Lower leg skin (tissue), 4 donors: Measurements from ENCODE around the gene PLEKHM3. TPM values are rescaled to one million over a fixed set of nuclear protein-coding genes. Genes with fewer than 3 reads are reported as not detected.

Experiments used
- DNase-seq, 2 donors: peaks; one replicate each; pipeline ENCODE4 v3.0.0-alpha.2; 2019; ENCODE audit warnings: low spot score in 2 of 2
- H3K4me3 ChIP-seq: fragments of 200-600 bp; sonication (generic); 2 replicates; pipeline ENCODE4 v1.5.1; 2017; ENCODE audit warnings: mild to moderate bottlenecking, low read depth; ENCODE audit not compliant: poor library complexity, severe bottlenecking
- POLR2A ChIP-seq, 2 donors: fragments of 450-650 bp; IDR thresholded peaks; one replicate each; pipeline ENCODE4 v1.6.1; 2016 to 2017; ENCODE audit warnings: antibody characterized with exemption in 2 of 2, mild to moderate bottlenecking in 1 of 2, moderate library complexity in 1 of 2
- WGBS, 2 donors: methylation state at CpG; one replicate each; pipeline ENCODE4 v1.1.5; 2018; 5-methylcytosine and 5-hydroxymethylcytosine counted together
- intact Hi-C: fragments of 100-400 bp; cut with DNase I; formaldehyde crosslinking; loops from one replicate; pipeline ENCODE4 v1.15.0; 2023; ENCODE audit warnings: low total_unique reads
- total RNA-seq, 4 donors: library from RNA; depleted of rRNA; stranded (reverse); fragments of >200 nt; gene quantifications; one replicate each; pipeline ENCODE4 v1.1.0, GENCODE V29; 2016
- TF ChIP-seq, protein P1 (sequence below), 3 donors: fragments of 450-650 bp; IDR thresholded peaks; one replicate each; pipeline ENCODE4 v1.5.1; 2016; ENCODE audit warnings: antibody characterized with exemption in 3 of 3, mild to moderate bottlenecking in 3 of 3, moderate library complexity in 2 of 3

Gene PLEKHM3
- total RNA-seq, 4 donors from 2014 or later, result 18.3 to 22.2 (median 19.4) TPM

DNA sequence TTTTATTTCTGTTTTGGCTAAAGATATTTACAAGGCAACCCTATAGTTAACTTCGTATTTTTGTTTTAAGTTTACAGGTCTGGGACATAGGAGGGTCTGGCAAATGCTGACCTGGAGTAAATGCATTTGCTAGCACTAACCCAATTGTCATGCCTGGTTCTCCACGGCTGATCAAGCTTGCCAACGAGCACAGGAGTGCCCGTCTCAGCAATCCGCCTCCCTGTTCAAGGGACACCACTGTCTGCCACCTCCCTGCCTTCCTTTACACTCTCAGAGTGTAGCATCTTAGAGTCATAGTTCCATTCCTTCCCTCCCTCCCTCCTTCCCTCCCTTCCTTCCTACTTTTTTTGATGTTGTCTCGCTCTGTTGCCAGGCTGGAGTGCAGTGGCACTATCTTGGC, 104.6 kb downstream of the PLEKHM3 start:
- no peak for TF ChIP-seq POLR2A (IDR thresholded peaks at IDR 0.05)
- TF ChIP-seq, protein P1, sequence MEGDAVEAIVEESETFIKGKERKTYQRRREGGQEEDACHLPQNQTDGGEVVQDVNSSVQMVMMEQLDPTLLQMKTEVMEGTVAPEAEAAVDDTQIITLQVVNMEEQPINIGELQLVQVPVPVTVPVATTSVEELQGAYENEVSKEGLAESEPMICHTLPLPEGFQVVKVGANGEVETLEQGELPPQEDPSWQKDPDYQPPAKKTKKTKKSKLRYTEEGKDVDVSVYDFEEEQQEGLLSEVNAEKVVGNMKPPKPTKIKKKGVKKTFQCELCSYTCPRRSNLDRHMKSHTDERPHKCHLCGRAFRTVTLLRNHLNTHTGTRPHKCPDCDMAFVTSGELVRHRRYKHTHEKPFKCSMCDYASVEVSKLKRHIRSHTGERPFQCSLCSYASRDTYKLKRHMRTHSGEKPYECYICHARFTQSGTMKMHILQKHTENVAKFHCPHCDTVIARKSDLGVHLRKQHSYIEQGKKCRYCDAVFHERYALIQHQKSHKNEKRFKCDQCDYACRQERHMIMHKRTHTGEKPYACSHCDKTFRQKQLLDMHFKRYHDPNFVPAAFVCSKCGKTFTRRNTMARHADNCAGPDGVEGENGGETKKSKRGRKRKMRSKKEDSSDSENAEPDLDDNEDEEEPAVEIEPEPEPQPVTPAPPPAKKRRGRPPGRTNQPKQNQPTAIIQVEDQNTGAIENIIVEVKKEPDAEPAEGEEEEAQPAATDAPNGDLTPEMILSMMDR (IDR thresholded peaks at IDR 0.05), result no peak
- intact Hi-C loops, result no loop called here
- no peak for DNase-seq
- WGBS, 2 donors, result 85 to 90% methylated on average over 6 of the region's 6 CpGs
- H3K4me3 ChIP-seq, result no peak overlapping the region

DNA sequence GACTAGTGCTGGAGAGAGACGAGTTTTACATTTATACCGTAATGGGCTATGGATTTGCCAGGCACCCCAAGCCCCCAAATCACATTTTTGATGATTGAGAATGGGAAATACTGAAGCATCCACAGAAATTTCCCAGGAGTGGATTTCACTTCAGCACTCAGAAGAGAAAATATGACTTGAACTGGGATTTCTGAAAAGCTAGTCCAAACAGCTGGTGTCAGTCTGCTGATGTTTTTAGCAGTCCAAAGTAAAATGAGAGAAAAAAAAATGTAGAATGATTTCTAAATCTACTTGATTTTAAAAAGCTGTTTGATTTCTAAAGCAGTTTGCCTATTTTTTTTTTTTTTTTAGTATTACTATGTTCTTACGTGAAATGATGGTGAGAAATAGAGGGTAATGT, 105.0 kb downstream of the PLEKHM3 start:
- TF ChIP-seq, protein P1 (IDR thresholded peaks at IDR 0.05), result no peak
- TF ChIP-seq POLR2A (IDR thresholded peaks at IDR 0.05), result no peak
- DNase-seq, result no peak
- H3K4me3 ChIP-seq, result no peak overlapping the region
- intact Hi-C loops, result no loop called here
- WGBS, 2 donors, result 87 to 90% methylated on average over 3 of the region's 3 CpGs

DNA sequence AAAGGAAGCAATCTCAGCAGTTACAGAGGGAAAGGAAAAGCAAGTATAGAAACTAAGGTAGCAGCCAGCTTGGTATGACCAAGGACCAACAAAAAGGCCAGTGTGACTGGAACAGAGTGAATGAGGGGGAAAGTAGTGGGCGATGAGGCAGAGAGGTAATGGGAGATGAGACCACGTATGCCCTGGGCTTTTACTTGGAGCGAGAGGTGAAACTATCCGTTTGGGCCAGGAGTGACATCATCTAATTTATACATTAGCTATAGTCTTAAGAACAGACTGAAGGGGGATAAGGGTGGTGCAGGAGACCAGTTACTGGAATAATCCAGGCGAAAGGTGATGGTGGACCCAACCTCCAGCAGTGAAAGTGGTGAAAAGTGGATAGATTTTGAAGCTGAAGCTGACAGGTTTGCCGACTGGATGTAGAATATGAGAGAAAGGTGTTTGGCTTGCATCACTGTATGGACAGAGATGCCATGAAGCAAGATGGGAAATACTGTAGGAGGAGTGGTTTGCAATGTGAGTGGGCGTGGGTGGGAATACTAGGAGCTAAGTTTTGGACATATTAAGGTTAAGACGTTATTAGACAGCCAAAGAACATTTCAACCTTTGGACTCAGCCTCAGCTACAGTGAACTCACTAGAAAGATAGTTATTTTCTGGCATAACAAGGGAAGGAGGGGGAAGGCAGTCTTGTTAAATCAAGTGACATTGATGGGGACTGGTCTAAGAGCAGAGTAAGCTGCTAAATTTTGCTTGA, 106.0 kb downstream of the PLEKHM3 start:
- no peak for TF ChIP-seq POLR2A (IDR thresholded peaks at IDR 0.05)
- TF ChIP-seq, protein P1 (IDR thresholded peaks at IDR 0.05), result no peak
- no peak overlapping the region for H3K4me3 ChIP-seq
- WGBS, 2 donors, result 87 to 88% methylated on average over 8 of the region's 8 CpGs
- intact Hi-C loops, result no loop called here
- DNase-seq, result no peak

DNA sequence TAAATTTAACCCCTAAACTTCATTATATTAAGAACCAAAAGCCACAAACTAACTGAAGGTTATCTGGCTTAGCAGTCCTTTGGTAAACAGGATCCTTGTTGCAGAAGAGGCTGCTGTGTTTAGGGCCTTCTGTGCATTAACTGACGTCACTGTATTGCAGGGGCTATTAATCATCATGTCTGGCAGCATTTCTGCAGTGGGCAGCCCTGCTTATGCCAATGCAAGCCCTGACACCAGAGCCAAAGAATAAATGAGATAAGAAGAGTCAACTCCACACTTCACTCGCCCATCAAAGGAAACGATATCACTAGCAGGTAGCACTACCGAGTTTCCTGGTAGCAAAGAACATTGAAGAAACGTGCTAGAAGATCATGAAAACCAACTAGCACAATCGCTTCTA, 110.6 kb downstream of the PLEKHM3 start:
- intact Hi-C loops, result no loop called here
- TF ChIP-seq, protein P1 (IDR thresholded peaks at IDR 0.05), result no peak
- TF ChIP-seq POLR2A (IDR thresholded peaks at IDR 0.05), result no peak
- no peak overlapping the region for H3K4me3 ChIP-seq
- DNase-seq, result no peak
- WGBS, 2 donors, result 95 to 96% methylated on average over 6 of the region's 6 CpGs

DNA sequence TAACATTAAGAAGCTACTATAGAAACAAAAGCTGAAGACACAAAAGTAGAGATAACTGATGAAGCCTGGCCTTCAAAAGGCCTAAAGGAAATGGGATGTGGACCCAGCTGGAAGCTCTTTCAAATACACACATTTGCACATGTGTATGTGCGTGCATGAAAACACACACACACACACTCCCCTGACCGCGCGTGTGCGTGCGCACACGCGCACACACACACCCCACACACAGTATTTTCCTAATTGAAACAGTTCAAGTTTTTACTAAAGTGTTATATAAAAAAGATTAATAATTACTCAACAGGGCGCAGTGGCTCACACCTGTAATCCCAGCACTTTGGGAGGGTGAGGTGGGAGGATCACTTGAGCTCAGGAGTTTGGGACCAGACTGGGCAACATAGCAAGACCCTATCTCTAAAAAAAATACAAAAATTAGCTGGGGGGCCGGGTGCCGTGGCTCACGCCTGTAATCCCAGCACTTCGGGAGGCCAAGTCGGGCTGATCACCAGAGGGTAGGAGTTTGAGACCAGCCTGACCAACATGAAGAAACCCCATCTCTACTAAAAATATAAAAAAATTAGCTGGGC, 111.5 kb downstream of the PLEKHM3 start:
- H3K4me3 ChIP-seq, result no peak overlapping the region
- intact Hi-C loops, result no loop called here
- no peak for DNase-seq
- 94 to 99% methylated on average over 14 of the region's 14 CpGs for WGBS, 2 donors
- TF ChIP-seq, protein P1 (IDR thresholded peaks at IDR 0.05), result no peak
